Measurements from ENCODE around the gene SLC35B2.

Gene SLC35B2

GRCh38 chr6:44237813-44238433 is 19.4 kb downstream of the SLC35B2 start (continued):
- TF ChIP-seq, protein P1, sequence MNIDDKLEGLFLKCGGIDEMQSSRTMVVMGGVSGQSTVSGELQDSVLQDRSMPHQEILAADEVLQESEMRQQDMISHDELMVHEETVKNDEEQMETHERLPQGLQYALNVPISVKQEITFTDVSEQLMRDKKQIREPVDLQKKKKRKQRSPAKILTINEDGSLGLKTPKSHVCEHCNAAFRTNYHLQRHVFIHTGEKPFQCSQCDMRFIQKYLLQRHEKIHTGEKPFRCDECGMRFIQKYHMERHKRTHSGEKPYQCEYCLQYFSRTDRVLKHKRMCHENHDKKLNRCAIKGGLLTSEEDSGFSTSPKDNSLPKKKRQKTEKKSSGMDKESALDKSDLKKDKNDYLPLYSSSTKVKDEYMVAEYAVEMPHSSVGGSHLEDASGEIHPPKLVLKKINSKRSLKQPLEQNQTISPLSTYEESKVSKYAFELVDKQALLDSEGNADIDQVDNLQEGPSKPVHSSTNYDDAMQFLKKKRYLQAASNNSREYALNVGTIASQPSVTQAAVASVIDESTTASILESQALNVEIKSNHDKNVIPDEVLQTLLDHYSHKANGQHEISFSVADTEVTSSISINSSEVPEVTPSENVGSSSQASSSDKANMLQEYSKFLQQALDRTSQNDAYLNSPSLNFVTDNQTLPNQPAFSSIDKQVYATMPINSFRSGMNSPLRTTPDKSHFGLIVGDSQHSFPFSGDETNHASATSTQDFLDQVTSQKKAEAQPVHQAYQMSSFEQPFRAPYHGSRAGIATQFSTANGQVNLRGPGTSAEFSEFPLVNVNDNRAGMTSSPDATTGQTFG (tag by site-specific recombination; IDR thresholded peaks at IDR 0.05; ENCODE audit: borderline replicate concordance): peak; percentile 35; the same call in 1 of the 2 replicates
- TF ChIP-seq ZNF548 (tag by site-specific recombination; IDR thresholded peaks at IDR 0.05) (0 out of 2 replicates have a peak, but pooled peaks have one; percentile 11), MEIS1 (CRISPR knock-in tag; IDR thresholded peaks at IDR 0.05; ENCODE audit: borderline replicate concordance) (no peak), ZNF555 (tag by site-specific recombination; conservative IDR thresholded peaks at IDR 0.05) (no peak), ZNF843 (tag by site-specific recombination; IDR thresholded peaks at IDR 0.05) (peak; percentile 67), ZNF629 (tag by site-specific recombination; IDR thresholded peaks at IDR 0.05) (peak; percentile 84), ZNF24 (tag by site-specific recombination; IDR thresholded peaks at IDR 0.05) (0 out of 2 replicates have a peak, but pooled peaks have one; percentile 73), ZBTB17 (tag by site-specific recombination; IDR thresholded peaks at IDR 0.05) (peak; percentile 88), BCL11B (tag by site-specific recombination; IDR thresholded peaks at IDR 0.05; ENCODE audit: low read depth) (0 out of 2 replicates have a peak, but pooled peaks have one; percentile 54), BCL6B (tag by site-specific recombination; IDR thresholded peaks at IDR 0.05) (no peak), ZNF623 (tag by site-specific recombination; IDR thresholded peaks at IDR 0.05) (no peak), ZNF175 (tag by site-specific recombination; IDR thresholded peaks at IDR 0.05) (no peak), ZNF530 (tag by site-specific recombination; IDR thresholded peaks at IDR 0.05; ENCODE audit: low read depth) (no peak), WT1 (tag by site-specific recombination; IDR thresholded peaks at IDR 0.05) (no peak; the same call in 1 of the 2 replicates), GFI1B (tag by site-specific recombination; IDR thresholded peaks at IDR 0.05) (no peak), ZSCAN16 (tag by site-specific recombination; IDR thresholded peaks at IDR 0.05) (no peak), ZNF140 (tag by site-specific recombination; IDR thresholded peaks at IDR 0.05) (no peak), ZNF114 (tag by site-specific recombination; IDR thresholded peaks at IDR 0.05) (no peak), ZNF112 (tag by site-specific recombination; IDR thresholded peaks at IDR 0.05) (no peak), TRIM28 (IDR thresholded peaks at IDR 0.05; ENCODE audit: borderline replicate concordance, low read length) (no peak), PRDM1 (tag by site-specific recombination; IDR thresholded peaks at IDR 0.05) (no peak), ZNF560 (tag by site-specific recombination; IDR thresholded peaks at IDR 0.05; ENCODE audit: borderline replicate concordance) (no peak), OSR2 (tag by site-specific recombination; IDR thresholded peaks at IDR 0.05) (no peak), ZNF366 (tag by site-specific recombination; conservative IDR thresholded peaks at IDR 0.05) (0 out of 2 replicates have a peak, but pooled peaks have one; percentile 10), ZFP3 (tag by site-specific recombination; IDR thresholded peaks at IDR 0.05; ENCODE audit: low read depth) (no peak), MYNN (tag by site-specific recombination; IDR thresholded peaks at IDR 0.05; ENCODE audit: borderline replicate concordance) (no peak), ZNF138 (tag by site-specific recombination; IDR thresholded peaks at IDR 0.05; ENCODE audit: borderline replicate concordance) (no peak), TCF7L2 (IDR thresholded peaks at IDR 0.05; ENCODE audit: borderline replicate concordance, low read depth, low read length) (no peak), RBAK (tag by site-specific recombination; IDR thresholded peaks at IDR 0.05) (no peak)
- TF ChIP-seq, protein P2, sequence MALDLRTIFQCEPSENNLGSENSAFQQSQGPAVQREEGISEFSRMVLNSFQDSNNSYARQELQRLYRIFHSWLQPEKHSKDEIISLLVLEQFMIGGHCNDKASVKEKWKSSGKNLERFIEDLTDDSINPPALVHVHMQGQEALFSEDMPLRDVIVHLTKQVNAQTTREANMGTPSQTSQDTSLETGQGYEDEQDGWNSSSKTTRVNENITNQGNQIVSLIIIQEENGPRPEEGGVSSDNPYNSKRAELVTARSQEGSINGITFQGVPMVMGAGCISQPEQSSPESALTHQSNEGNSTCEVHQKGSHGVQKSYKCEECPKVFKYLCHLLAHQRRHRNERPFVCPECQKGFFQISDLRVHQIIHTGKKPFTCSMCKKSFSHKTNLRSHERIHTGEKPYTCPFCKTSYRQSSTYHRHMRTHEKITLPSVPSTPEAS (tag by site-specific recombination; IDR thresholded peaks at IDR 0.05): 0 out of 2 replicates have a peak, but pooled peaks have one; percentile 47
- TF ChIP-seq, protein P3, sequence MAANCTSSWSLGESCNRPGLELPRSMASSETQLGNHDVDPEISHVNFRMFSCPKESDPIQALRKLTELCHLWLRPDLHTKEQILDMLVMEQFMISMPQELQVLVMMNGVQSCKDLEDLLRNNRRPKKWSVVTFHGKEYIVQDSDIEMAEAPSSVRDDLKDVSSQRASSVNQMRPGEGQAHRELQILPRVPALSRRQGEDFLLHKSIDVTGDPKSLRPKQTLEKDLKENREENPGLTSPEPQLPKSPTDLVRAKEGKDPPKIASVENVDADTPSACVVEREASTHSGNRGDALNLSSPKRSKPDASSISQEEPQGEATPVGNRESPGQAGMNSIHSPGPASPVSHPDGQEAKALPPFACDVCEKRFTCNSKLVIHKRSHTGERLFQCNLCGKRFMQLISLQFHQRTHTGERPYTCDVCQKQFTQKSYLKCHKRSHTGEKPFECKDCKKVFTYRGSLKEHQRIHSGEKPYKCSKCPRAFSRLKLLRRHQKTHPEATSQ (tag by site-specific recombination; IDR thresholded peaks at IDR 0.05): no peak; the same call in 1 of the 2 replicates
- TF ChIP-seq, protein P4, sequence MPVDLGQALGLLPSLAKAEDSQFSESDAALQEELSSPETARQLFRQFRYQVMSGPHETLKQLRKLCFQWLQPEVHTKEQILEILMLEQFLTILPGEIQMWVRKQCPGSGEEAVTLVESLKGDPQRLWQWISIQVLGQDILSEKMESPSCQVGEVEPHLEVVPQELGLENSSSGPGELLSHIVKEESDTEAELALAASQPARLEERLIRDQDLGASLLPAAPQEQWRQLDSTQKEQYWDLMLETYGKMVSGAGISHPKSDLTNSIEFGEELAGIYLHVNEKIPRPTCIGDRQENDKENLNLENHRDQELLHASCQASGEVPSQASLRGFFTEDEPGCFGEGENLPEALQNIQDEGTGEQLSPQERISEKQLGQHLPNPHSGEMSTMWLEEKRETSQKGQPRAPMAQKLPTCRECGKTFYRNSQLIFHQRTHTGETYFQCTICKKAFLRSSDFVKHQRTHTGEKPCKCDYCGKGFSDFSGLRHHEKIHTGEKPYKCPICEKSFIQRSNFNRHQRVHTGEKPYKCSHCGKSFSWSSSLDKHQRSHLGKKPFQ (tag by site-specific recombination; IDR thresholded peaks at IDR 0.05): no peak
- TF ChIP-seq, protein P5, sequence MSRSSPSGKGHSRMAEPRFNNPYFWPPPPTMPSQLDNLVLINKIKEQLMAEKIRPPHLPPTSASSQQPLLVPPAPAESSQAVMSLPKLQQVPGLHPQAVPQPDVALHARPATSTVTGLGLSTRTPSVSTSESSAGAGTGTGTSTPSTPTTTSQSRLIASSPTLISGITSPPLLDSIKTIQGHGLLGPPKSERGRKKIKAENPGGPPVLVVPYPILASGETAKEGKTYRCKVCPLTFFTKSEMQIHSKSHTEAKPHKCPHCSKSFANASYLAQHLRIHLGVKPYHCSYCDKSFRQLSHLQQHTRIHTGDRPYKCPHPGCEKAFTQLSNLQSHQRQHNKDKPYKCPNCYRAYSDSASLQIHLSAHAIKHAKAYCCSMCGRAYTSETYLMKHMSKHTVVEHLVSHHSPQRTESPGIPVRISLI (tag by site-specific recombination; IDR thresholded peaks at IDR 0.05): no peak

Measured in HEK293 (cell line).